Activated CD4-positive, alpha-beta memory T cell treated with anti-CD3 and anti-CD28 coated beads, Interleukin-2, amount 10 ng/mL, durations not matched to agents 7 days and 5 days (primary cell): ENCODE measurements around the gene TNFAIP8. TPM values are rescaled to one million over a fixed set of nuclear protein-coding genes. Genes with fewer than 3 reads are reported as not detected.

ENCODE experiments used
- CTCF ChIA-PET: fragments of 350-600 bp; sonication (Branson Sonifier 250); formaldehyde crosslinking; loops from one replicate; lab custom pipeline; 2021; ENCODE audit warnings: antibody characterized with exemption, inconsistent platforms; lab: Charles Lee
- POLR2A ChIA-PET: fragments of 350-600 bp; sonication (Branson Sonifier 250); formaldehyde crosslinking; loops from one replicate; lab custom pipeline; 2021; ENCODE audit warnings: antibody characterized with exemption; lab: Charles Lee
- DNase-seq: peaks from one replicate; pipeline ENCODE4 v3.0.0-alpha.2; 2020
- H3K27ac Mint-ChIP-seq: one replicate; pipeline ENCODE4 v1.8.0; 2021; ENCODE audit warnings: mild to moderate bottlenecking, mixed read lengths
- H3K27me3 Mint-ChIP-seq: one replicate; pipeline ENCODE4 v1.8.0; 2021; ENCODE audit warnings: mixed read lengths
- H3K36me3 Mint-ChIP-seq: one replicate; pipeline ENCODE4 v1.8.0; 2021; ENCODE audit warnings: low read depth, mixed read lengths
- H3K4me1 Mint-ChIP-seq: one replicate; pipeline ENCODE4 v1.8.0; 2021; ENCODE audit warnings: mixed read lengths
- H3K4me3 Mint-ChIP-seq: one replicate; pipeline ENCODE4 v1.8.0; 2021; ENCODE audit warnings: mild to moderate bottlenecking, mixed read lengths
- H3K9me3 Mint-ChIP-seq: one replicate; pipeline ENCODE4 v1.8.0; 2021; ENCODE audit warnings: mixed read lengths
- total RNA-seq, 2 experiments: library from RNA; stranded (reverse); gene quantifications; one replicate each; pipeline ENCODE4 v1.2.3, GENCODE V29; 2021

Gene TNFAIP8
- total RNA-seq, 2 experiments from 2014 or later = 161 to 163 TPM

DNA sequence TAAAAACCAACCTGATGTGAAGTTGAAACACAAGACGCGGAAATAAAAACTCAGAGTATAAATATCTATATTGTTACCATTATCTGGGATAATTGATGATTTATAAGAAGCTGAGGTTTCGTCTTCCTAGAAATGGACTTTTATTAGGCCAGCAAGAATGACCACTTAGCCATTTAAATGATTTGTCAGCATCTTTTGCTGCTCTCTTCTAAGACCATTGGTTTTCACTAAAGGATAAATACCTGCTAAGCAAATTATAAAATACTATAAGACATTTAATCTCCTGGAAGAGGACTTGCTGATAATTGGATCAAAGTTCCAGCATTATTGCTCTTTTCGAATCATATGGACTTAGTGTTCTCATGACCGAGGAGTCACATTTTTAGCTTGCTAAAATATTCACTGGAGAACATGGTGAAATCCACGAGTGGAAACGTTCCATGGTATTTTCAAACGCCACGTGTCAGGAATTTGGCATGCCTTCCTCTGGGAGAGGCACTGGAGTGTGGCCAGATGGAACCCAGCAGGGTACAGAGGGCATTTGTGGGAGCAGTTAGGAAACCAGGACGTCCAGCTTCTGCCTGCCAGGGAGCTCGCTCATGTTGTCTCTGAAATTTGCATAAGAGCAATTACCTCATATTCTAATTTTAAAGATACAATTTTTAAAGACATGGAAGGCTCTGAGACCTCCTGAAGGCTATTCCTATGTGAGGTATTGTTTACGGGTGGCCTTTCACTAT lies 43.1 kb downstream of the TNFAIP8 start:
- ChIA-PET POLR2A (interaction anchor here (1.2 kb wide), 1 partner anchor 57 kb away, joined by 3 read pairs; no protein-coding TSS in a partner anchor), CTCF (interaction anchor here (0.6 to 1.7 kb wide), 3 partner anchors 11 to 411 kb away, joined by 3 to 5 read pairs (median 3); no protein-coding TSS in a partner anchor)
- H3K4me3 Mint-ChIP-seq = no peak overlapping the region
- H3K36me3 Mint-ChIP-seq = peaks cover 31% of the 10 kb centered on the region
- H3K9me3 Mint-ChIP-seq = no peaks in the 10 kb centered on the region
- no peak for DNase-seq
- H3K27me3 Mint-ChIP-seq = no peaks in the 10 kb centered on the region
- H3K27ac Mint-ChIP-seq = no peak overlapping the region
- peaks cover 42% of the 10 kb centered on the region for H3K4me1 Mint-ChIP-seq

GRCh38 chr5:119400245-119400644 lies 44.4 kb downstream of the TNFAIP8 start:
- H3K36me3 Mint-ChIP-seq = peaks cover 20% of the 10 kb centered on the region
- ChIA-PET POLR2A (no interaction called here), CTCF (interaction anchor here (1.2 to 2.3 kb wide), 2 partner anchors 11 to 412 kb away, joined by 5 to 10 read pairs; partner anchors contain the start of gene DTWD2)
- H3K4me3 Mint-ChIP-seq = no peak overlapping the region
- no peaks in the 10 kb centered on the region for H3K27me3 Mint-ChIP-seq
- H3K4me1 Mint-ChIP-seq = peaks cover 31% of the 10 kb centered on the region
- H3K9me3 Mint-ChIP-seq = no peaks in the 10 kb centered on the region
- no peak for DNase-seq
- no peak overlapping the region for H3K27ac Mint-ChIP-seq

- Mint-ChIP-seq H3K36me3 (peaks cover 5% of the 10 kb centered on the region), H3K9me3 (no peaks in the 10 kb centered on the region), H3K4me1 (peaks cover 14% of the 10 kb centered on the region), H3K4me3 (no peak overlapping the region), H3K27ac (no peak overlapping the region), H3K27me3 (no peaks in the 10 kb centered on the region)
- ChIA-PET POLR2A (no interaction called here), CTCF (interaction anchor here (1.1 to 1.3 kb wide), 2 partner anchors 9 to 10 kb away, joined by 4 to 5 read pairs; no protein-coding TSS in a partner anchor)
- no peak for DNase-seq
These were observed 46.3 kb downstream of the TNFAIP8 start for GRCh38 chr5:119402081-119402480.

DNA sequence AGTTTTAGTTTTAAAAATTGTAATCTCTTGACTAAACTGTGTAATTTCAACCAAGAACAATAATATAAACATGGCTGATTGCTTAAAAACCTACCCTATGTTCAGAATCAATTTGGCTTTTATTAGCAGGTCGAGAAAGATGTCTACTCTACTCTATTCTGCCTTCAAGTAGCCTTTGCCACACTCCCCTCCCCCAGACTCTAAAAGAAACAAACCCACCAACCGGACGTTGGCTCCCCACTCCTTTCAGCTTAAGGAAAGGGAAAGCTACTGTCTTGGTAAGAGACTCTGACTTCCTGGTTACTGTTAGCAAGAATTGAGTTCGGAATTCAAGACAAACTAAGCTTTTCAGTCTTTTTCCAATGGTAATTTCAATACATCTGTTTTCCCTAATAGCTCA lies 46.7 kb downstream of the TNFAIP8 start:
- ChIA-PET POLR2A (no interaction called here), CTCF (interaction anchor here (1.1 to 1.3 kb wide), 2 partner anchors 9 kb away, joined by 4 to 5 read pairs; no protein-coding TSS in a partner anchor)
- DNase-seq = no peak
- Mint-ChIP-seq H3K36me3 (peaks cover 4% of the 10 kb centered on the region), H3K27ac (no peak overlapping the region), H3K9me3 (no peaks in the 10 kb centered on the region), H3K4me1 (peaks cover 11% of the 10 kb centered on the region), H3K27me3 (no peaks in the 10 kb centered on the region), H3K4me3 (no peak overlapping the region)

DNA sequence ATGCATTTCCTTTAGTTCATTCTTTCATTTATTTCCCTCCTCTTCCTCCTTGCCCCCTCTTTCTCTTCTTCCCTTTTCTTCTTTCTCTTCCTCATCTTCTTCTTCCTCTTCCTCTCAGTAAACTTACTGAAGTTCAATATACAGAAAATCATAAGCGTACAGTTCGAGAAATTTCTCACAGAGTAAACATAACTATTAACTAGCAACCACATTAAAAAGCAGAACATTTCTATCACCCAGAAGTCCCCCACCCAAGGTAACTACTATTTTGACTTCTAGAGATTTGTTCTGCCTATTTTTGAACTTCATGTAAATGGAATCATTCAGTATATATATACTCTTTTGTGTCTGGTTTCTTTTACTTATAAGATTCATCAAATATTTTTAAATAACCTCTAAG lies 48.2 kb downstream of the TNFAIP8 start:
- H3K27ac Mint-ChIP-seq = no peak overlapping the region
- peaks cover 5% of the 10 kb centered on the region for H3K4me1 Mint-ChIP-seq
- no peaks in the 10 kb centered on the region for H3K27me3 Mint-ChIP-seq
- H3K36me3 Mint-ChIP-seq = no peaks in the 10 kb centered on the region
- CTCF ChIA-PET = no interaction called here
- POLR2A ChIA-PET = no interaction called here
- no peak overlapping the region for H3K4me3 Mint-ChIP-seq
- H3K9me3 Mint-ChIP-seq = no peaks in the 10 kb centered on the region
- DNase-seq = no peak

DNA sequence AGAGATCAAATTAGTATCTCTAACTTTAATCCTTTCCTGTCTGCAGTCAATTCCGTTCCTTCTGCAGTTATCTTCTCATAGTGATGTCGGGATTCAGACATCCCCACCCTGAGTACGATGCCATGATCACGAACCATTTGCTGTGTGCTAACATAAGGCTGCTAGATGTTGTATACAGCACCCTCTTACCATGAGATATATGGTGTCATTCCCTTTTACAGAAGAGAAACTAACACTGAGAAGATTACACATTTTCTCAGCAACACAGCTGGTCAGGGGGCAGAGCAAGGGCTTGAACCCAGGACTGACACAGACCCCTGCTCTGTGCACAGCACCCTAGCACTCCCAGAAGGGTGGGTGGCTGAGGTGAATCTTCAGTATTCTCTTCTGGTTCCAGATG lies 49.6 kb downstream of the TNFAIP8 start:
- ChIA-PET CTCF (interaction anchor here (0.6 kb wide), 1 partner anchor 90 kb away, joined by 3 read pairs; no protein-coding TSS in a partner anchor), POLR2A (no interaction called here)
- H3K36me3 Mint-ChIP-seq = no peaks in the 10 kb centered on the region
- no peaks in the 10 kb centered on the region for H3K27me3 Mint-ChIP-seq
- H3K9me3 Mint-ChIP-seq = no peaks in the 10 kb centered on the region
- H3K4me1 Mint-ChIP-seq = peaks cover 10% of the 10 kb centered on the region
- no peak for DNase-seq
- no peak overlapping the region for H3K27ac Mint-ChIP-seq
- no peak overlapping the region for H3K4me3 Mint-ChIP-seq

DNA sequence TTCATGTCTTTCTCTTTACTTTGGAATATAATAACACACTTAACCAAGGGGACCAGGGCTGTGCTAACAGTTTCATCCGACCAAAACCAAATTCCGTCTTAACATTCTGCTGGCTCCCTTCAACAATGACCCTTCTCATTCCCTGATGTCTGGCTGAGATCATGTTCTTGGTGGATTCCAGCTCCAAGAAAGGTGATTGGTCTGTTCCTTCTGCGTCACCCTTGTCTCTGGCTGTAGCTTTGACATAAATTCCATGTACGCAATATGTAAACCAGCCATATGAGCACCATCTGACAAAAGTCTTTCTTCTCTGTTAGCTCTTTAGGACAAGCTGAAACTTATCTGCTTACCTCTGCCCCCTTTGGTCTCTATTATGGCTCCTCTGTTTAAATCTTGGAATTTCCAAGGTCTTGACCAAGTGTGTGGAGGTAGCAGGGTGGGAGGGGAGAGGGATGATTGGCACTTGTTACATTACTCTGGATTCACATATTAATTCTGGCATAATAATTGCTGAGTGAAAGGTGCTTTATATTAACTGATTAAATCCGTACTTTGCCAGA lies 50.8 kb downstream of the TNFAIP8 start:
- Mint-ChIP-seq H3K9me3 (no peaks in the 10 kb centered on the region), H3K27me3 (no peaks in the 10 kb centered on the region), H3K4me3 (no peak overlapping the region), H3K4me1 (peaks cover 22% of the 10 kb centered on the region), H3K27ac (no peak overlapping the region), H3K36me3 (no peaks in the 10 kb centered on the region)
- DNase-seq = no peak
- CTCF ChIA-PET = interaction anchor here (8.1 kb wide), 1 partner anchor 418 kb away, joined by 127 read pairs; the partner anchor contains the start of gene DTWD2
- POLR2A ChIA-PET = no interaction called here

GRCh38 chr5:119409235-119409815 lies 53.5 kb downstream of the TNFAIP8 start:
- no peak overlapping the region for H3K27ac Mint-ChIP-seq
- CTCF ChIA-PET = interaction anchor here (0.7 to 8.1 kb wide), 7 partner anchors 11 to 421 kb away, joined by 3 to 127 read pairs (median 3); partner anchors contain the start of genes DTWD2 and HSD17B4
- peak; percentile 33 for DNase-seq
- POLR2A ChIA-PET = interaction anchor here (0.6 to 3.1 kb wide), 4 partner anchors 56 to 141 kb away, joined by 3 to 13 read pairs (median 4); no protein-coding TSS in a partner anchor
- no peak overlapping the region for H3K4me3 Mint-ChIP-seq
- H3K36me3 Mint-ChIP-seq = no peaks in the 10 kb centered on the region
- peaks cover 5% of the 10 kb centered on the region for H3K27me3 Mint-ChIP-seq
- peaks cover 32% of the 10 kb centered on the region for H3K4me1 Mint-ChIP-seq
- no peaks in the 10 kb centered on the region for H3K9me3 Mint-ChIP-seq

DNA sequence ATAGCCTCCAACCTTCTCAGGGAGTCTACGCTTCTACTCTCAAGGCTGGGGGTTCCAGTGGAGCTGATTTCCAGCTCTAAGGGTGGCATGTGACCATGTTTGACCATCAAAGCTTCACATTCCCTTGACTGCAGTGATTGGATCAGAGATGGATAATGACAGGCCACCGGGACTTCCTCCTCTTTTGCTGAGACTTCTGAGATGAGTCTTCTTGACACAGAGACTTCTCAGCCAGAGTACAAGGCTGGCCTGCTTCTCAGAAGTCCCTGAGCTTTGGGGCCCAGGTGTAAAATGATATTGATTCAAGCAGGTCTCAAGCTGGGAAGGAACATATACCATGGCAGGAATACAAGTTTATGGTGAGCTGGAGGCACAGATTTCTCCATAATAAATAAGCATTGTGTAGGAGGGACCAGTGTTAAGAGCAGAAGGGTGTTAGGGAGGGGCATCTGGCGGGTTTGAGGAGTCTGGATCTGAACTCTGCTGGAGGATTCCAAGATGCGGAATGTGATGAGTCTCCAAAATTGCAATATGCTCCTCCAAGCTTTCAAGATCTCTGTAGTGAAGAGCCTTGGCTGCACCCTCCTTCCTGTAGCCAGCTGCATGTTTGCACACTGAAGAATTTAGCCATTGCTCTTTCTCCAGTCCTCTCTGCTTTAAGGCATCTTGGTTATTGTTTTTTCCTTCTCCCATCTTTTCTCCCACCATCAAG lies 54.8 kb downstream of the TNFAIP8 start:
- ChIA-PET POLR2A (interaction anchor here (1.1 to 3.1 kb wide), 6 partner anchors 53 to 389 kb away, joined by 3 to 13 read pairs (median 4); partner anchors contain the start of gene DMXL1), CTCF (interaction anchor here (0.6 to 8.1 kb wide), 33 partner anchors 8 to 427 kb away, joined by 3 to 127 read pairs (median 6); partner anchors contain the start of genes DMXL1, DTWD2 and HSD17B4)
- no peaks in the 10 kb centered on the region for H3K9me3 Mint-ChIP-seq
- DNase-seq = no peak
- H3K4me3 Mint-ChIP-seq = no peak overlapping the region
- no peak overlapping the region for H3K27ac Mint-ChIP-seq
- H3K27me3 Mint-ChIP-seq = peaks cover 6% of the 10 kb centered on the region
- peaks cover 32% of the 10 kb centered on the region for H3K4me1 Mint-ChIP-seq
- H3K36me3 Mint-ChIP-seq = no peaks in the 10 kb centered on the region

DNA sequence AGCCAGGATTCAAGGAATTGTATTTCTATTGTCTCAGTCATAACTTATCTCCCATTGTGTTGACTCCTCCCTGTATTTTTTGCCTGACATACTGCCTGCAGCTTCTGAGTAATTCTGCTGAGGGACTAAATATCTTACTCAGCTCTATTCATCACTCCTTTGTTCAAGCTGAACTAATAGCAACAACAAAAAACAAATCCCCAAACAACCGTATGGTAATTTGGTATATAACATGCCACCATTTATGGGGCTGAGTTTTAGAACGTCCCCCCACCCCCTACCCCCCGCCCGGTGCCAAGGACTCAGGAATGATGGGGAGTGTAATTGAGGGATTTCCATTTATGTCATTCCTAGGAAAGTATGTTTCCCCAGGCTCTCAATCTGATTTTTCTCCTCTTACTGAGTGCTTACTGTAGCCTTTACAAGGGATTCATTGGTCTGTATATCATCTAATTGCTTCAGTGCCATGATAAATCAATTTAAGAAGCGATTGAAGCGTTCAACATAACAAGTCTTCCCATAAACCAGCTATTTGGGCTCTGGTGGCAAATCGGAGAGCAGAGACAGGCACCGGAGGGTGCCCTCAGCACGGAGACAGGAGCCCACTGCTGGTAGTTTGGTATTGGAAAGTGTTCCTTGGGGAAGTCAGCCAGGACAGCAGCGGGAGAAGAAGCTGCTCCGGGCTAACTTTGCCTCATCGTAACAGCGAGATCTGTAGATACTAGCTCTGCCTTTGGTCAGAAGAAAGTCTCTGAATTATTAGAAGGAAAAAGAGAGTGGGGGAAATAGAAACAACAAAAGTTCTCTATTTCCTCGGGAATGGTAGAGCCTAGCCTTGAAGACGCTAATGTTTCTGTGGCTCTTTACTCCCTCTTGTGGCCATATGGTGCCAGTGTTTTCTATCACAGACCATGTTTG lies 55.8 kb downstream of the TNFAIP8 start:
- DNase-seq = peak; percentile 58
- no peaks in the 10 kb centered on the region for H3K9me3 Mint-ChIP-seq
- peak overlapping the region; percentile 70 for H3K4me3 Mint-ChIP-seq
- POLR2A ChIA-PET = interaction anchor here (0.8 to 3.1 kb wide), 14 partner anchors 54 to 424 kb away, joined by 3 to 13 read pairs (median 4); partner anchors contain the start of genes DMXL1 and DTWD2
- H3K36me3 Mint-ChIP-seq = no peaks in the 10 kb centered on the region
- CTCF ChIA-PET = interaction anchor here (0.6 to 8.1 kb wide), 52 partner anchors 9 to 428 kb away, joined by 3 to 127 read pairs (median 5); partner anchors contain the start of genes DMXL1, DTWD2 and TNFAIP8
- peaks cover 6% of the 10 kb centered on the region for H3K27me3 Mint-ChIP-seq
- peaks cover 32% of the 10 kb centered on the region for H3K4me1 Mint-ChIP-seq
- peak overlapping the region; percentile 13 for H3K27ac Mint-ChIP-seq
